Thoracic aorta endothelial cell (primary cell): ENCODE data around the gene TBL2. TPM values are rescaled to one million over a fixed set of nuclear protein-coding genes. Genes with fewer than 3 reads are reported as not detected.

Source experiments
- total RNA-seq: library from RNA; depleted of rRNA; stranded (reverse); fragments of >200 nt; gene quantifications from 2 replicates; pipeline ENCODE4 v1.2.3, GENCODE V29; 2012

The TBL2 gene
- total RNA-seq, result 30.3 and 31.4 TPM in 2 replicates

GRCh38 chr7:73578342-73579128, at the start of gene TBL2:
Gene TBL2 (minus strand): TSS chr7:73578579. CDS start chr7:73578549, 30 bp downstream.

GRCh38 chr7:73623798-73624668, 45.7 kb upstream of the TBL2 start, which contains the start of gene MLXIPL:
Gene MLXIPL (minus strand): TSS chr7:73624522. CDS start chr7:73624492, 30 bp downstream.

GRCh38 chr7:73557397-73558257, 20.8 kb downstream of the TBL2 start, which contains the start of gene BCL7B:
Gene BCL7B (minus strand): TSS chr7:73557690. CDS start chr7:73557578, 112 bp downstream.

GRCh38 chr7:73522105-73522872, 56.1 kb downstream of the TBL2 start, which contains the start of gene BAZ1B:
Gene BAZ1B (minus strand): TSS chr7:73522293. CDS start chr7:73521933, 360 bp downstream.

Other genes starting within 250 kb of the TBL2 start
- 0.53 and 0.86 TPM in 2 replicates for gene FZD9, start 144.8 kb downstream of the TBL2 start, total RNA-seq
- 97.5 and 99.4 TPM in 2 replicates for gene BAZ1B, start 56.3 kb downstream of the TBL2 start, total RNA-seq
- 31.8 and 34.6 TPM in 2 replicates for gene BCL7B, start 20.9 kb downstream of the TBL2 start, total RNA-seq
- gene MLXIPL, start 45.9 kb upstream of the TBL2 start, total RNA-seq, result not detected in 2 replicates
- gene VPS37D, start 89.3 kb upstream of the TBL2 start, total RNA-seq, result 1.9 and 2.1 TPM in 2 replicates
- 2.7 and 3.1 TPM in 2 replicates for gene DNAJC30, start 104.9 kb upstream of the TBL2 start, total RNA-seq
- 46.1 and 48.5 TPM in 2 replicates for gene BUD23, start 105.0 kb upstream of the TBL2 start, total RNA-seq
- 14.8 and 17.0 TPM in 2 replicates for gene STX1A, start 141.1 kb upstream of the TBL2 start, total RNA-seq
- 7.4 and 10.1 TPM in 2 replicates for gene ABHD11, start 160.2 kb upstream of the TBL2 start, total RNA-seq
- gene CLDN3, start 191.7 kb upstream of the TBL2 start, total RNA-seq, result 0.27 and 0.43 TPM in 2 replicates